Activated CD4-positive, alpha-beta T cell treated with anti-CD3 and anti-CD28 coated beads for 48 hours (primary cell): Measurements from ENCODE around the gene LLGL2.

ENCODE experiments used
- DNase-seq: peaks from one replicate; pipeline ENCODE4 v3.0.0-alpha.2; 2020

Gene LLGL2

GRCh38 chr17:75594499-75595283 is 69.2 kb downstream of the LLGL2 start:
- no peak for DNase-seq

GRCh38 chr17:75595284-75595919 is 69.9 kb downstream of the LLGL2 start:
- DNase-seq: no peak

- no peak for DNase-seq
These were observed 70.4 kb downstream of the LLGL2 start for GRCh38 chr17:75595920-75596313.

- no peak for DNase-seq
These were observed 71.0 kb downstream of the LLGL2 start for GRCh38 chr17:75596320-75597087.

- DNase-seq: peak; percentile 81
These were observed 75.8 kb downstream of the LLGL2 start for GRCh38 chr17:75601057-75601987.

DNA sequence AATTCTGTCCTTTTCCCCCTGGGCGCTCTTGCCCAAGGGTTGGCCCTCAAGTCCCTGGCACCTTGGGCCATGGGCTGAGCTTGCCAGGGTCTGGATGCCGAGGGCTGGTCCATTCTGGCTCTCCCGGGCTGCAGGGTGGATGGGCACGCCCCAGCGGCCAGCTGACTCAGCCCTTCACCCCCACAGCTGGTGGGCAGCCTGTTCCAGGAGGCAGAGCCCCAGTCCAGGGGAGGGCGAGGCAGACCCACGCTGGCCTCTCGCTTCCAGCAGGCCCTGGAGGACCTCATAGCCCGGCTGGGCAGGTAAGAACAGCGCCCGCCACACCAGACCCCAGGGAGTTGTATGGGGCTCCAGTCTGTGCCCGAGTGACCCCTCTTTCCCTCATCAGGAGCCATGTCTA is 77.1 kb downstream of the LLGL2 start:
- DNase-seq: no peak

GRCh38 chr17:75603123-75603522 is 77.6 kb downstream of the LLGL2 start:
- DNase-seq: no peak

DNA sequence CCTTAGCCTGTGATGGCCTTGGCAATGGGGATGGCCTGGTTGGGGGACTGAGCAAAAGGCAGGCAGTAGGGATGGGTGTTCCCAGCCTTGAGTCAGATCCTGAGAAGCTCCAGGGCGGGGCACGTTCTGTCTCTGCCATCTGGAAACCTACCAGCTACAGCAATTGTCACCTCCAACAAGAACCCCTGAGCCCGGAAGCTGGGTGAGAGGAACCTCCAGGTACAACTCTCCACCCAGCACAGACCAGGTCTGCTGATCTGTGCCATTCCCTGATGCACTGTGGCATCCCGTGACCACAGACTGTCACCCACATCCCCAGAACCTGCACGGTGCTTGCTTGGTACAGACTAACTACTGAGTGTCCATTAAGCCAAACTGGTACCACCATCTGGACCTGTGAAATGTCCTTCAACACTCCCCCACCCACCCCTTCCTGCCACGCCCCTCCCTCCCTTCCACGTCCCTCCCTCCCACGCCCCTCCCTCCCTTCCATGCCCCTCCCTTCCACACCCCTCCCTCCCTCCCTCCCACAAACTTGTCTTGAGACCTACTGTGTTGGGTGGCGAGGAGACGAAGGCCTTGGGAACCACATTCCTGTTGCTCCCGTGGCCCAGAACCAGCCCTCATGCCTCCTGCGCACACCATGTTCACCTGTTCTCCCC is 78.7 kb downstream of the LLGL2 start:
- no peak for DNase-seq

- no peak for DNase-seq
These were observed 80.3 kb downstream of the LLGL2 start for GRCh38 chr17:75605790-75606189.

DNA sequence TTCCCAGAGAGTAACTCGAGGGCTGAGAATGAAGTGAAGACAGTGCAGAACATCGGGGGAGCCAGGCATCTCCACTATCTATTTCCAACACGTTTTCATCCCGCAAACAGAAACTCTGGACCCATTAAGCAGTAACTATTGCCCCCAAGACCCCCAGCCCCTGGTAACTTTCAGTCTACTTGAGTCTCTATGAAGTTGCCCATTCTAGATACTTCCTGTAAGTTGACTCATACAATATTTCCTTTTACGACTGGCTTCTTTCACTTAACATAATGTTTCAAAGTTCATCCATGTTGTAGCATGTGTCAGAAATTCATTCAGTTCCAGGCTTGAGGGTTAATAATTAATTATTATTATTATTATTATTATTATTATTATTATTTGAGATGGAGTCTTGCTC is 81.6 kb downstream of the LLGL2 start:
- DNase-seq: no peak

DNA sequence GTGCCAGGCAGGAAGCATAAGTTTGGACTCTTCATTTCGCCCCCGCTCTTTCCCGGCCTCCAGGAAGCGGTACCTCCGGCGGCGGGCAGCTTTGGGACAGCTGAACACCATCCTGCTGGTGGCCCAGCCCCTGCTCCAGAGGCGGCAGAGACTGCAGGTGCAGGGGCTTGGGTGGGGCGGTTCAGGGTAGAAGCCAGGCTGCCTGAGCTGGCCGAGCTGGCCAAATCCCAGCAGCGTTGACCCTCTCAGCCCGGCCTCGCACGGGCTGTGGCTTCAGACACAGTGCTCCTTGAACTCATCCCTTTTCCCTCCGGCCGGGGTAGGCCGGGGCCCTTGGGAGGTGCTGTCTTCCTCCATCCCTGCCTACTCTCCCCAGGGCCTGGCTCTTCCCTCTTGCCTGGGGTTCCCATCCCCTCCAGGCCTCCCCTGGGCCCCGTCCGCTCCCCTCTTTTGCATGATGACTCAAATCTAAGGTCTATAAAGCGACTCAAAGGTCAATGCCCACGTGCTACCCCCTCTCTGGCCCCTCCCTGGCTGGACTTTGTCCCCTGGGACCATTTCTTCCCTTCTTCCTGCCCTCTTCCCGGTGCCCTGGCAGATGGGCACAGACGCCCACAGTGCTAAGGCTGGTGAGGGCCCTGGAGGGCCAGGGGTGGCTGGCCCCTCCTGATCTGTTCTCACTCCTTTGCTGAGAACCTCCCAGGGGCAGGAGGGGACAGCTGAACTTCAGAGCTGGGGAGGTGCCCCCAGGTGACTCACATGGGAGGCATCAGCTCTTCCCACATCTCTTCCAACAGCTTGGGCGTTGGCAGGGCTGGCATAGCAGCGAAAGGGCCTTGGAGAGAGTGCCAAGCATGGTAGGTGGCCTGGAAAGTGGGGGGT is 84.8 kb downstream of the LLGL2 start:
- no peak for DNase-seq

DNA sequence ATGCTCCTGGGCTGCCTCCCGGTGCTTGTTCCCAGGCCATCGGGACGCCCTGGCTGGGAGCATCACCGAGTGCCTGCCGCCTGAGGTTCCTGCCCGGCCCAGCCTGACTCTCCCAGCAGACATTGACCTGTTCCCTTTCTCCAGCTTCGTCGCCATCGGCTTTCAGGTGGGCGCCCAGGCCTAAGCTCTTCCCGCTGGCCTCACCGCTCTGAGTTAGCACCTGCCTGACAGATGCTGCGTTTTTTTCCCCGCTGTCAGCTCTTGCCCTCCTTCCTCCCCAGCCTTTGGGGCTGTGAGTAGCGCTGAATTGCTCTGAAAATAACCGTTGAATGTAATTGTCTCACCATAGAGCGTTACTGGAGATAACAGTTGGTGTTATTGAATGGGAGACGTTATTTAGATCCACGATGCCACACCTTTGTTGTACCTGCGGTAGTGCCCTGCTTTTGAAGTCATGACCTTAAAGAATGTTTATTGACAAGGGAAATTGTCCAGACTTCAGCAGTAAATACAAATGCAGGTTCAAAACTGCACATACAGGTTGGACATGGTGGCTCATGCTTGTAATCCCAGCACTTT is 86.4 kb downstream of the LLGL2 start:
- DNase-seq: no peak

DNA sequence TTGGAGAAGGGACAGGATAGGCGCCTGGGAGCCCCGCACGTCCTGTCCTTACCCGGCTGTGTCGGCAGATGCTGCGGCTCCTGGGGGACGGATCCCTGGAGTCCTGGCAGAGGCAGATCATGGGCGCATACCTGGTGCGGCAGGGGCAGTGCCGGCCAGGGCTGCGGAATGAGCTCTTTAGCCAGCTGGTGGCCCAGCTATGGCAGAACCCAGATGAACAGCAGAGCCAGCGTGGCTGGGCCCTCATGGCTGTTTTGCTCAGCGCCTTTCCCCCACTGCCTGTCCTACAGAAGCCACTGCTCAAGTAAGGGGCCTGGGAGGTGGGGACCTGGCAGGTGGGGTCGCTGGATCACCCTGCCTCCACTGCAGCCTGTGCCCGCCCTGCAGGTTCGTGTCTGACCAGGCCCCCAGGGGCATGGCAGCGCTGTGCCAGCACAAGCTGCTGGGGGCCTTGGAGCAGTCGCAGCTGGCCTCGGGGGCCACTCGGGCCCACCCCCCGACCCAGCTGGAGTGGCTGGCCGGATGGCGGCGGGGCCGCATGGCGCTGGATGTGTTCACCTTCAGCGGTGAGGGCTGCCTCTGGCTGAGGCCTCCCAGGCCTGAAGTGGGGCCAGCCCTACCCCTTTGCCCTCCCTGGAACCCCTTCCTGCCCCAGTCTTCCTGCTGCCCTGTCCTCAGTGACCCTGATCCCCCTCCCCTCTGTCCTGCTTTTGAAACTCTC is 87.6 kb downstream of the LLGL2 start:
- no peak for DNase-seq

DNA sequence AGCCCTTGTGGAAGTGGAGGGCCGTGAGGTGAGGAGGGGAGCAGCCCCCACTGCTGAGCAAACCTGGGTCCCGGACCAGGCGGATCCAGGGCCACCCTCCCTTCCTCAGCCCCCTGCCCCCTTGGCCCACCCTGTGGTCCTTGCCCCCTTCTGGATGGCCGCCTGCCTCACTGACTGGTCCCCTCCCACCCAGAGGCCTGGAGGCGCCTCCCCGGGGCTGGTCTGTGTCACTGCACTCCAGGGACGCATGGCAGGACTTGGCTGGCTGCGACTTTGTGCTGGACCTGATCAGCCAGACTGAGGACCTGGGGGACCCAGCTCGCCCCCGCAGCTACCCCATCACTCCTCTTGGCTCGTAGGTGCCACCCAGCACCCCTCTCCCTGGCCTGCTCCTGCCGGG is 88.5 kb downstream of the LLGL2 start:
- no peak for DNase-seq

GRCh38 chr17:75614556-75615270 is 89.2 kb downstream of the LLGL2 start:
- no peak for DNase-seq

DNA sequence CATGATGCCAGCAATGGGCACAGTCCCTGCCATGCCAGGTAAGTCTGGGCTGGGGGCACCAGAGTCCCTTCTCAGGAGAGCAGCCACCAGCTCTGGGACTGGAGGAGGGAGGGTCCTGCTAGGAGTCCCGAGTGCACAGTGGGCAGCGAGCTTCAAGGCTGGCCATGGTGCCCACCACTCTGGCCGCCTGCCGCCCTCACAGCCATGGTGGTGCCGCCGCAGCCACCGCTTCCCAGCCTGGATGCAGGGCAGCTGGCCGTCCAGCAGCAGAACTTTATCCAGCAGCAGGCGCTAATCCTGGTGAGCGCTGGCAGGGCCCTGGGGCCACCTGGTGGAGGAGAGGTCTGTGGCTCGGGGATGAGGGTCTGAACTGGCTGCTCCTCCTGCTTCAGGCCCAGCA is 89.8 kb downstream of the LLGL2 start:
- no peak for DNase-seq

GRCh38 chr17:75616521-75617122 is 91.1 kb downstream of the LLGL2 start:
- DNase-seq: no peak

DNA sequence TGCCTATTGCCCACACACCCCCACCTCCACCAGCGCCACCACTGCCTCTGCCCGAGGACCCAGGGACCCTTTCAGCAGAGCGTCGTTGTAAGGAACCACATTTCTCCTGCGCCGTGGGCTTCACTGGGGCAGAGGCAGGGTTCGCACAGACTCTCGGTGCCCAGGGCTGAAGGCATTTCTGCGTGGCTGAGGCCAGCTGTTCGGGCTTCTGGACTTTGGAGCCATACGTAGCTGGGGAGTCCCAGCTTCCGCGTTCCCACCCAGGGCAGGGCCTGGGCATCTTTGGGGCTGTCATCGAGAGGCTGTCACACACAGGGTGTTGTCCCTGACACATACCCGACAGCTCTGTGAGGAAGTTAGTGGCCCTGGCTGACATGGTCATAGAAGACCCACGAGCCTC is 91.7 kb downstream of the LLGL2 start:
- no peak for DNase-seq

GRCh38 chr17:75617675-75618074 is 92.2 kb downstream of the LLGL2 start:
- DNase-seq: no peak
